ENCODE results near the gene GALNT10. TPM values are rescaled to one million over a fixed set of nuclear protein-coding genes. Genes with fewer than 3 reads are reported as not detected.

Gene GALNT10
- total RNA-seq, 1 experiment from 2014 or later, result 33.2 TPM

DNA sequence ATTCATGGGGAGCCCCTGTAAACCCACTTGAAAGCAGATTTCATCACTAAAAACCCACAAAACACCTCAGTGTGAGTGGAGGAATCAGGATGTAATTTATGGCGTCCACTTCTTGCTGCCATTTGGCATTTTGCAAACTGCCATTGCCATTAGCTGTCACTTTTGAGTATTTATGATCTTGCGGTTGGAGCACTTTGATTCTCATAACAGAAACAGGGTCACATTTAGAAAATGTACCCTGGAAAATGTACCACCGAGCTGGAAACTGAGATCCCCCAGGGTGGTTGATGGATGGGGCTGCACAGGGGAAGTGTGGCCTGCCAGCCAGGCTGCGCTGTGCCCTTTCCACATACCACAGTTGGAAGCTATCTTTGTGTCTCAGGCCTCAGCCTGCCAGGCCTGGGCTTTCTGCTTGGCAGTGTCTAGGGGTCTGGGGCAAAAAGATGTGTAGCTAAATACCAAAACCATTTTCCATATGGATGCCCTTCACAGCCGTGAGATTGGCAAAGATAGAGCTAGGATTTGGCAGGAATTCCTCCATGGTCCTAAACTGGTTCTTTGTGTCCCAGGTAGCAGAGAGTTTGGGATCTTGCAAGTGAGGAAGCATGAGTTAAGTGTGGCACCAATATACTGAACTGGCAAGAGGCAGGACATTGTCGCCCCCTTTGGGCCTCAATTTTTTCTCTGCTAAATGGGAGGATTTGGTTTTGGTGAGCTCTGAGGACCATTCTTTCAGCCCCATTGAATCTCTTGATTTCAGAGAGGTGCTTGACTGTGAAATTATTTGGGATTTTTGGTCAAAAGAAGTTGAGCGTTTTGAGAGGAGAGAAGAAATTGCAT lies 46.2 kb downstream of the GALNT10 start:
- DNase-seq (ENCODE audit: low spot score), result no peak

- no peak for DNase-seq (ENCODE audit: low spot score)
Observed at GRCh38 chr5:154237376-154237743, 46.8 kb downstream of the GALNT10 start.

DNA sequence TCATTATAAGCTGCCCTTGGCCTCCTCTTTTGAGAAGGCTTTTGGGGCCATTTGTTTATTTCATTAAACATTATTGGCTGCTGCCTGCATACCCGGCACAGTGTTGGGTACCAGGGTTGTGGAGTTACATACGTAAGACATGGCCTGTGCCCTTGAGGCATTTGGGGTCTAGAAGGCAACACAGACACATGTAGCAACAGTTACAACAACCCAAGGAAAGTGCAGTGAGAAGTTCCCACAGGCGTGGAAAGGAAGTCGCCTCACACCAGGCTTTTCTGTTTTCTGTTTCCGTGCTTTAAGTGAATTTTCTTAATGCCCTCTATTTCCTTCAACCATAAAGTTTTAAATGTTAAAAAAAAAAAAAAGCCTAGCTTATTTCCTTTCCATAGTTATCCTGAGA lies 47.4 kb downstream of the GALNT10 start:
- DNase-seq (ENCODE audit: low spot score), result no peak

DNA sequence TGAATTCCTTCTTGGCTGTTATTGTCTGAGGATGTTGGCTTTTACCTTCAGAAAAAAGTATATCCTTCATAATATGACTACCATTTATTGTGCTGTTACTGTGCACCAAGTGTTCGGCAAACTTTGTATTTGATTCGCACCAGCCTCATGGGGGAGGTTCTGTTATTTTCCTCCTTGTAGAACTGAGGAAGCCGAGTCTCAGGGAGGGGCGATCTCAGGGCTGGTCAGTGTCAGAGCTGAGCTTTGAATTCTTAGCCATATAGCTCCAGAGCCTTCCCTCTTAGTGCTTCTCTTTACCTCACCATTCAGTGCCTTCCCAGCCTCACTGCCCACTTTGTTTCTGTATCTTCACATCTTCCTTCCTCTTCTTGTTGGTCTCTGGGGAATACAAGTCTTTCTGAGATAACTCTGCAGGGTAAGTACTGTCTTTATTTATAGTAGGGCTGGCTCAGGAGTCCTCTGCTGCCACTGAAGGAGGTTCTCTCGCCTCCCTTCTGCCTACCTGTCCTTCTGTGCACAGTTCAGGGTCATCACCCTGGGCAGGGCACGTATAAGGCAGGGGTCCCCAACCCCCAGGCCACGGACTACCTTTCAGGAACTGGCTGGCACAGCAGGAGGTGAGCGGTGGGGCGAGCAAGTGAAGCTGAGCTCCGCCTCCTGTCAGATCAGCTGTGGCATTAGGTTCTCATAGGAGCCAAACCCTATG lies 48.4 kb downstream of the GALNT10 start:
- DNase-seq (ENCODE audit: low spot score), result no peak

GRCh38 chr5:154240595-154240994 lies 50.1 kb downstream of the GALNT10 start:
- no peak for DNase-seq (ENCODE audit: low spot score)

GRCh38 chr5:154241021-154241420 lies 50.5 kb downstream of the GALNT10 start:
- no peak for DNase-seq (ENCODE audit: low spot score)

GRCh38 chr5:154242442-154242841 lies 51.9 kb downstream of the GALNT10 start:
- DNase-seq (ENCODE audit: low spot score), result no peak

GRCh38 chr5:154242964-154243376 lies 52.4 kb downstream of the GALNT10 start:
- no peak for DNase-seq (ENCODE audit: low spot score)

GRCh38 chr5:154243736-154244135 lies 53.2 kb downstream of the GALNT10 start:
- no peak for DNase-seq (ENCODE audit: low spot score)

DNA sequence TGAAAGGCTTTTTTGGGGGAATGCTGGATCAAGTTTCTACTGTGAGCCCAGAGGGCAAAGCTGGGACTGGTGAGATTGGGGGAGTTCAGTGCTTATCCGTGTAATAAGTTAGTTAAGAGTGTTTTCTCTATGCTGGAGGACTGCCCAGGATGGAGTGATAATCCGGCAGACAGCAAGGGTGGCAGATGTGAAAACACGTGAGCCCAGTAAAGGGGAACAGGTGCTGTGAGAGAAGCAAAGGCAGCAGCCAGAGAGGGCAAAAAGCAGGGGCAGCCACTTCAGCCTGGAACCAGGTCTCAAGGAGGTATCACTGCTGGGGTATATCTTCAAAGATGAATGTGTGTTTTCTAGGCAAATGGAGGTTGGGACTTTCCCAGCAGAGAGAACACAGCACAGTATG lies 53.9 kb downstream of the GALNT10 start:
- DNase-seq (ENCODE audit: low spot score), result no peak

GRCh38 chr5:154248691-154249090 lies 58.2 kb downstream of the GALNT10 start:
- no peak for DNase-seq (ENCODE audit: low spot score)

DNA sequence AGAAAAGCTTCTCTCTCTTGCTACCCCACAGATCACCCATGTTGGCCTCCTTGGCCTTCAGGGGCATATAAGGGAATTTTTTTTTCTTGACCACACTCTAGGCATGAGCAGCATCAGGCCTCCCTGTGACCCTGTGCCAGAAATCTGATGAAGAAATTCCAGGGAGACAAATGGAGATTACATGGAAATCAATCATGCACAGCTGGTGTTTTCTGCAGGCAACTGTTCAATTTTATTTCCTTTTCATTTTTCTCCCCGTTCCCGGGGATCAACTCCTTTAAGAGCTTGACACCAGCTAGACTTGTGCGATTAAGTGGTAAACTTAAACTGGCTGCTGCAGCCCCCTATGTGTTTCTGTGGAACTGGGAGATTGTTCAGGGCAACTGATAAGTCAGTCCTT lies 59.3 kb downstream of the GALNT10 start:
- no peak for DNase-seq (ENCODE audit: low spot score)

GRCh38 chr5:154251529-154251928 lies 61.0 kb downstream of the GALNT10 start:
- no peak for DNase-seq (ENCODE audit: low spot score)

GRCh38 chr5:154253807-154254206 lies 63.3 kb downstream of the GALNT10 start:
- no peak for DNase-seq (ENCODE audit: low spot score)

- no peak for DNase-seq (ENCODE audit: low spot score)
Observed at GRCh38 chr5:154254896-154255295, 64.4 kb downstream of the GALNT10 start.

- DNase-seq (ENCODE audit: low spot score), result no peak
Observed at GRCh38 chr5:154257046-154257445, 66.5 kb downstream of the GALNT10 start.

GRCh38 chr5:154258531-154259217 lies 68.1 kb downstream of the GALNT10 start:
- DNase-seq (ENCODE audit: low spot score), result no peak

GRCh38 chr5:154260224-154260927 lies 69.8 kb downstream of the GALNT10 start:
- DNase-seq (ENCODE audit: low spot score), result no peak

DNA sequence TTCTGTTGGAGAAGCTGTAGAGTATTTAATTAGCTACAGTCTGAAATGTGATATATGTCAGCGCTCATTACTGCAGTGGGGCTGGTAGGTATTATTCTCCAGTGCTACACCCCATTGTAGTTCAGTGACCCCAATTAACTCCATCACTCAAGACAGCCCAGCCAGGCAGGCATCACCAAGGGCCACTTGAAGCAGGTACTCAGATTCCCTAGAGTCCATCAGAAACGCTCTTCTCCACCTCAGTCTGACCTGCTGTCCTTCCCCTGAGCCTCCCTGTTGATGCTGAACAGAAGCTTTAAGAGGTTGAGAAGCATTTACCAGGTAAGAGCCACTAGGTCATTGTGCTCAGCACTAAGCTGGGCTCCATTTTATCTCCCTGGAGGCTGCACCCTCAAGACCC lies 71.8 kb downstream of the GALNT10 start:
- no peak for DNase-seq (ENCODE audit: low spot score)

GRCh38 chr5:154264549-154265196 lies 74.1 kb downstream of the GALNT10 start:
- no peak for DNase-seq (ENCODE audit: low spot score)

DNA sequence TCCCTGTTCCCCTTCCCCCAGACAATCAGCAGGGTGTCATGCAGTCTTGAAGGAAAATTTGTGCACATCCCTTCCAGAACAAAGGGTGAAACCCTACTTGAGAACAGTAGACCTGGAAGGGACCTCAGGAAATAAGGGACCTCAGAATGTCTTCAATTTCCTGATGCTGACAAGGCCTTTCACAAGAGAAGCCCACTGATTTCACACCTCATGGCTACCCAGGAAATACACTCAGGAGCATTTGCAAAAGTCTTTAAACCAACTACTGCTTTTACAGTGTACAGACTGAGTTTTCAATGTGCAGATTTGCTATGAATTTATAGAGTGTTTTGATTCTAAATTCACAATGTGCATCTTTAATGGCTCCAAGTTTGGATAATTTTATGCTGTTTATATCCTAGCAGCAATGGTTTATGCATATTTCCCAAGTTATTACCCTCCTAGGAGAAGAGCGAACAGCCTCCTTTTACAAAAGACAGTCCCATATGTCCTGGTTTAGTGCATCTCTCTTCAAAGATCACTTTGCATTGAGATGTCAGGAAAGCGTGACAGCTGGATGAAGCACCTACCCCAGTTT lies 74.8 kb downstream of the GALNT10 start:
- no peak for DNase-seq (ENCODE audit: low spot score)

Measured in H4 (cell line).